ENCODE measurements around the gene CDH3. TPM values are rescaled to one million over a fixed set of nuclear protein-coding genes. Genes with fewer than 3 reads are reported as not detected.

The CDH3 gene
- total RNA-seq, 4 donors from 2014 or later = 1.2 to 15.9 (median 2.5) TPM

DNA sequence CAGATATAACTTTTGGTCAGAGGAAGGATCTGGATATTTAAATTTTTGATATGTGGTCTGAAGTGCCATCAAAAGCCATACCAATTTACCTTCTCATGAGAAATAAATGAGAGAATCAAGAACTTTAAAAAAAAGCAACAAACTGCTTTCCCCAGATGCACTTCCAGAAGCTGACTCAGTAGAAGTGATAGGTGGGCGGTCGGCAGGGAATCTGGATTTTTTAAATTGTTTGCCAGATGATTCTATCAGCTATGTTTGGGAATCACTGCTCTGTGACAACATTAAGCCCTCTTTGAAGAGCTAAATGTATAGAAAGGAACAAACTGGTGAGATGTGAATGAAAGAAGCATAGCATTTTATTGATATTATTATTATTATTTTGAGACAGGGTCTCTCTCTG is 19.2 kb downstream of the CDH3 start:
- Histone ChIP-seq H3K27me3 (no peaks in the 10 kb centered on the region), H3K4me3 (no peak overlapping the region), H3K4me1 (peaks cover 0 to 8% (median 3%) of the 10 kb centered on the region in 4 donors), H3K36me3 (no peaks in the 10 kb centered on the region), H3K27ac (no peak overlapping the region), H3K9me3 (no peaks in the 10 kb centered on the region)
- no peak for DNase-seq (ENCODE audit: low spot score in 2 of 2)
- TF ChIP-seq POLR2A (IDR thresholded peaks at IDR 0.05) = no peak
- TF ChIP-seq, protein P1, sequence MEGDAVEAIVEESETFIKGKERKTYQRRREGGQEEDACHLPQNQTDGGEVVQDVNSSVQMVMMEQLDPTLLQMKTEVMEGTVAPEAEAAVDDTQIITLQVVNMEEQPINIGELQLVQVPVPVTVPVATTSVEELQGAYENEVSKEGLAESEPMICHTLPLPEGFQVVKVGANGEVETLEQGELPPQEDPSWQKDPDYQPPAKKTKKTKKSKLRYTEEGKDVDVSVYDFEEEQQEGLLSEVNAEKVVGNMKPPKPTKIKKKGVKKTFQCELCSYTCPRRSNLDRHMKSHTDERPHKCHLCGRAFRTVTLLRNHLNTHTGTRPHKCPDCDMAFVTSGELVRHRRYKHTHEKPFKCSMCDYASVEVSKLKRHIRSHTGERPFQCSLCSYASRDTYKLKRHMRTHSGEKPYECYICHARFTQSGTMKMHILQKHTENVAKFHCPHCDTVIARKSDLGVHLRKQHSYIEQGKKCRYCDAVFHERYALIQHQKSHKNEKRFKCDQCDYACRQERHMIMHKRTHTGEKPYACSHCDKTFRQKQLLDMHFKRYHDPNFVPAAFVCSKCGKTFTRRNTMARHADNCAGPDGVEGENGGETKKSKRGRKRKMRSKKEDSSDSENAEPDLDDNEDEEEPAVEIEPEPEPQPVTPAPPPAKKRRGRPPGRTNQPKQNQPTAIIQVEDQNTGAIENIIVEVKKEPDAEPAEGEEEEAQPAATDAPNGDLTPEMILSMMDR (IDR thresholded peaks at IDR 0.05) = no peak
- WGBS, 2 donors = 50 to 60% methylated on average over 2 of the region's 2 CpGs

DNA sequence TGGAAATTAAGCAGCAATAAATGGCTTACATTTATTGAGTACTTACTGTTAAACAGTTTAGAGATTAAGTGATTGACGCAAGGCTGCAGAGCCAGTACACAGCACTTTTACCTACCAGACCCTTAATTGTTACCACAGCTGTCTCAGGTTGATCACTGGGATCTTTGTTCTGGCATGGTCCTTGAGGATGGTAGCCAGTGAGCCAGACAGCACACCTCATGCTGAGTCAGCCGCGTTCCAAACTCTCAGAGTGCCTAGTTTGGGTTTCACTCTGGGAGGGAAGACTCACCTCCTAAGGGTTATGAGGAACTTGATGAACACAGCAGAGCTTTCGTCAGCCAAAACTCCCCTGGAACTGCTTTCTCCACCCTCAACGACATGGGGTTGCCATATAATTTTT is 20.4 kb downstream of the CDH3 start:
- H3K27ac ChIP-seq = no peak overlapping the region
- H3K9me3 ChIP-seq = no peaks in the 10 kb centered on the region
- no peaks in the 10 kb centered on the region for H3K36me3 ChIP-seq
- H3K4me1 ChIP-seq = peaks cover 0 to 3% (median 0%) of the 10 kb centered on the region in 4 donors
- DNase-seq (ENCODE audit: low spot score in 2 of 2) = no peak
- no peaks in the 10 kb centered on the region for H3K27me3 ChIP-seq
- TF ChIP-seq POLR2A (IDR thresholded peaks at IDR 0.05) (no peak), EP300 (IDR thresholded peaks at IDR 0.05) (no peak)
- TF ChIP-seq, protein P1 (IDR thresholded peaks at IDR 0.05) = no peak
- 80 to 86% methylated on average over 5 of the region's 5 CpGs for WGBS, 2 donors
- H3K4me3 ChIP-seq = no peak overlapping the region

DNA sequence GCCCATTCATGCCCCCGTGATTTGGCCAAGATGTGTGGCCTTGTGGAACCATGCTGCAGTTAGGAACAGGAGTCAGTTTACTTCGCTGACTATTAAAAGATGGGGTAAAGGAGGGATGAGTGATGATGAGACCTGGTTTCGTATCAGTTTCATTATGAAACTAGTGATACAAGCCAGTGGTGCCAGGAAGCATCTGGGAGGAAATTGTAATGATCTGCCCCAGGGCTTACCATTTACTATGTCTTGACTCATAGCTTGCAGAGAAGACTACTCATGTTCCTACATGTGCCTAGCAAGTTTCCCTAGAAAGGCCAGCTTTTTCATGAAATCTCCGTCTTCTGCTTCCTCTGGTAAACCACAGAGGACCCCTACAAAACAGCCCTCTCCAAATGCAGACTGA is 23.2 kb downstream of the CDH3 start:
- Histone ChIP-seq H3K9me3 (no peaks in the 10 kb centered on the region), H3K27me3 (no peaks in the 10 kb centered on the region), H3K36me3 (no peaks in the 10 kb centered on the region), H3K27ac (no peak overlapping the region), H3K4me1 (no peaks in the 10 kb centered on the region), H3K4me3 (no peak overlapping the region)
- no peak for DNase-seq (ENCODE audit: low spot score in 2 of 2)
- WGBS, 2 donors = 81 to 86% methylated on average over 4 of the region's 4 CpGs
- TF ChIP-seq POLR2A (IDR thresholded peaks at IDR 0.05) (no peak), EP300 (IDR thresholded peaks at IDR 0.05) (no peak)
- TF ChIP-seq, protein P1 (IDR thresholded peaks at IDR 0.05) = no peak

DNA sequence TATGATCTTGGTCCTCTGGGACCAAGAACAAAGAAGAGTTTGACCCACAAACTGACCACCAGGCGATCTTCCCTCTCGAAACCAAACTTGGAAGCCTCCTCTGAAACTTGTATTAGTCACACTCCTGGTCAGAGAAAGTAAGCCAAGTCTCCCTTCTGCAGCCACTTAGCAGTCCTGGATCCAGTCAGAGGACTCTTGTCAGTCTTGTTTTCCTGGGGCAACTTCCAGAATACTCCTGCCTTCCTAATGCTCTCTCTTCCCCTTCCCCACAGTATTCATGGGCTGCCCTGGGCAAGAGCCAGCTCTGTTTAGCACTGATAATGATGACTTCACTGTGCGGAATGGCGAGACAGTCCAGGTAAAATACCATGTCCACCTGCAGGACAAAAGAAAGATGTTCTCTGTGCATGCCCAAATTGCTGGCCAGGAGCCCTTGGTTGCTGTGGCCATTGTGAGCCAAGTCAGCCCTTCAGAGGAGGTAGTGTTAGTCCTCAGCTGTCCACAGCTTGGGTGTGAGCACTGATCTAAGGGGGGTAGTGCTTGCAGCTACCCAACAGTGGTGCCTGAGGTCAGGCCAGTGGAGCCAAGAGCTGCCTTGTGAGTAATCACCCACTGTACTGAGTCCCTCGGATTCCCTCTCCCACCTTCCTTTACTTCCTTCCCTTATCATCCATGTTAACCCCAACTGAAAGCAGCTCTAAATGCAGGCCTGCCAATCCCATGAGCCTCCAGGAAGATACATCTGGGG is 31.2 kb downstream of the CDH3 start:
- Histone ChIP-seq H3K27me3 (no peaks in the 10 kb centered on the region), H3K9me3 (no peaks in the 10 kb centered on the region), H3K4me1 (no peaks in the 10 kb centered on the region), H3K27ac (no peak overlapping the region), H3K4me3 (no peak overlapping the region), H3K36me3 (no peaks in the 10 kb centered on the region)
- WGBS, 2 donors = 67 to 85% methylated on average over 5 of the region's 5 CpGs
- TF ChIP-seq EP300 (IDR thresholded peaks at IDR 0.05) (no peak), POLR2A (IDR thresholded peaks at IDR 0.05) (no peak)
- TF ChIP-seq, protein P1 (IDR thresholded peaks at IDR 0.05) = no peak
- DNase-seq (ENCODE audit: low spot score in 2 of 2) = no peak

DNA sequence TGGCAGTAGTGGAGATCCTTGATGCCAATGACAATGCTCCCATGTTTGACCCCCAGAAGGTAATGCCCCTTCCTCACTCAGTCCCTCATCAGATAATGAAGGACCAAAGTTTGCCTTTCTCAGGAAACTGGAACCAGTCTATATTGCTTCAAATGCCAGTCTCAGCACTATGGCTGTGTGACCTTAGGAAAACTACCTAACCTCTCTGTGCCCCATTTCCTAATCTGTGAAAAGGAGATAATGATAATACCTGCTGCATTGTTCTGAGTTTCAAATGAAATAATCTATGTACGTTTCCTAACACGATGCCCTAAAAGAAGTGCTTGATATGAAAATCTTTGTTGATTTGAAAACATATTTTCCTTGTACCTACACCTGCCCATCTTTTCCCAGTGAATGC is 35.9 kb downstream of the CDH3 start:
- H3K27me3 ChIP-seq = no peaks in the 10 kb centered on the region
- 89 to 98% methylated on average over 2 of the region's 2 CpGs for WGBS, 2 donors

More for the DNA sequence above, 35.9 kb downstream of the CDH3 start:
- DNase-seq (ENCODE audit: low spot score in 2 of 2) = no peak
- H3K4me3 ChIP-seq = no peak overlapping the region
- H3K4me1 ChIP-seq = no peaks in the 10 kb centered on the region
- no peaks in the 10 kb centered on the region for H3K9me3 ChIP-seq
- peaks cover 0 to 8% (median 0%) of the 10 kb centered on the region in 3 donors for H3K36me3 ChIP-seq
- no peak overlapping the region for H3K27ac ChIP-seq
- TF ChIP-seq, protein P1 (IDR thresholded peaks at IDR 0.05) = no peak
- TF ChIP-seq POLR2A (IDR thresholded peaks at IDR 0.05) = no peak

All from tibial nerve (tissue), 4 donors.